Measurements from ENCODE around the gene NUDT13. TPM values are rescaled to one million over a fixed set of nuclear protein-coding genes. Genes with fewer than 3 reads are reported as not detected.

The NUDT13 gene
- 1 to 10 TPM; 4.8 to 7.2 (median 5.1) TPM for polyA plus RNA-seq (ENCODE audit: insufficient read length in 3 of 3)
- long read RNA-seq, donor 1: 0 reads
- long read RNA-seq, donor 2: 0 reads
- long read RNA-seq, donor 3: 0 reads
- long read RNA-seq, donor 4, partial matches to known transcripts: 0 of 1 reads
- long read RNA-seq, donor 4, other reads (novel, unspliced or antisense): 0 of 1 reads
- long read RNA-seq, donor 5: 0 reads
- long read RNA-seq, donor 6: 0 reads
- long read RNA-seq, donor 7, partial matches to known transcripts: 0 of 1 reads
- long read RNA-seq, donor 7, other reads (novel, unspliced or antisense): 0 of 1 reads
- long read RNA-seq, donor 8, partial matches to known transcripts: 49 of 67 reads
- long read RNA-seq, donor 8, other reads (novel, unspliced or antisense): 16 of 67 reads
- long read RNA-seq, donor 9, partial matches to known transcripts: 9 of 10 reads
- long read RNA-seq, donor 9, other reads (novel, unspliced or antisense): 0 of 10 reads
- long read RNA-seq, donor 10, partial matches to known transcripts: 0 of 1 reads
- long read RNA-seq, donor 10, other reads (novel, unspliced or antisense): 0 of 1 reads
- long read RNA-seq, donor 11, partial matches to known transcripts: 129 of 136 reads
- long read RNA-seq, donor 11, other reads (novel, unspliced or antisense): 7 of 136 reads
- long read RNA-seq, donor 12: 0 reads
- long read RNA-seq, donor 13: 0 reads
- long read RNA-seq, donor 14, partial matches to known transcripts: 0 of 3 reads
- long read RNA-seq, donor 14, other reads (novel, unspliced or antisense): 0 of 3 reads
- long read RNA-seq, donor 15, partial matches to known transcripts: 0 of 2 reads
- long read RNA-seq, donor 15, other reads (novel, unspliced or antisense): 0 of 2 reads
- long read RNA-seq, donor 16, partial matches to known transcripts: 0 of 2 reads
- long read RNA-seq, donor 16, other reads (novel, unspliced or antisense): 0 of 2 reads

DNA sequence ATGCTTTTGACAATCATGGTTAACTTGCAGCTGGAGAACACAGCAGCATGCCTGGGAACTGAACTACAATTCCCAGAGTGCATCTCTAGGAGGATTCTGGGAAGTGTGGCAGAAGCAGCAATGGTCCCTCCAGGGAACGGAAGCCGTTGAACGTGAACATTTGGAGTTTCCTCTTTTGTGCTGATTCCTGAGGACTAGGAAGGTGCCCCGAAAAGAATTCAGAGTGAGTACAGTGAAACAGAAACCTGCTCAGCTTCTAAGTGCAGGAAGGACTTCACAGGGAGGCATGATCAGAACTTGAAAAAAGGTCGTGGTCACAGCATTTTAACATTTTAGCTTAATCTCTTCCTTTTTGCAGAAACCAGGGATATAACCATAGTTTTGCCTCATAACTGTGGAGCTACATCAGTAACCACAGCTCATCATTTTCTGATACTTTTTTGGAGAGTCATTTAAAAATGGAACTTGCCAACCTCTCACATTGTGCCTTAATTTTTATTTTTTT is at the start of gene NUDT13:
NUDT13 (plus strand) TSS at position 111 of the 505 bp plus-strand sequence. CDS start 3,911 bp downstream, outside the sequence.
- DNase-seq (ENCODE audit: extremely low read depth in 1 of 11, low read depth in 9 of 11, low spot score in 4 of 11): peak; percentile 70 to 92 (median 79)

DNA sequence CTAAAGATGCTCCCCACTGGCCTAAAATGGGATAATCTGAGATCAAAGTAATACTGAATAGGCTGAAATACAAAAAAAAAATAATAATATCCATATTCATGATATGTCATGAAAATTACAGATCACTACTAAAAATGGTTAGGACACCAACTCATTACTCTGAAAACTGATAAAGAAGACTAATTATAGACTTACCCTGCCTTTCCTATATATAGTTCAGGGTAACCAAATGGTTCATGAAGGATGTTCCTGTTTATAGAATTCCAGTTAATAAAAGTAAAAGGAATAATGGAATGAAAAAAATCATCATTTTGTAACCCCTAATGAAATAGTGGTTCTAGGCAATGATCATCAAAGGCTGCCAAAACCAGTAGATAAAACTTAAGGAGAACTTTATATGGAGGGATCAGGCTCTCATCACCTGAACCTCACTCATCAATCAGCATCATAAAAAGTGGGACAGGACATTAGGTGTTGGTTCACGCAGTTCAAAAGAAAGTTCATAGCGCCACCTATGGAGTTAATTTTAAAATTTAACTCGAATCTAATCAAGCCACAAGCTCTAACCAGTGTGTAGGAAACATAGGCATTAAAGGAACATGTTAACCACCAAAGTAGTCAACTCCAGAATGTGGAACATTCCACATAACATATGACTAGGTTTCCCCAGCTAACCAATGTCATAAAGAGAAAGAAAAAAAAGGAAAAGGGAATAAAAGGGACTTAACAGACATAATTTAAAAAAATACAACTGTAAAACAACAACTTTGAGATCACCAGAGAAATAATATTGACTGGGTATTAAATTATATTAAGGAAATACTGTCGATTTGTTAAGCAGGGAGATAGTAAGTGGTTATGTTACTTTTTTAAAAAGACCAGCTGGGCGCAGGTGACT is 49.3 kb upstream of the NUDT13 start:
- DNase-seq (ENCODE audit: extremely low read depth in 1 of 11, low read depth in 9 of 11, low spot score in 4 of 11): peak in 4 of 11 donors; percentile 13 to 38 (median 30)

DNA sequence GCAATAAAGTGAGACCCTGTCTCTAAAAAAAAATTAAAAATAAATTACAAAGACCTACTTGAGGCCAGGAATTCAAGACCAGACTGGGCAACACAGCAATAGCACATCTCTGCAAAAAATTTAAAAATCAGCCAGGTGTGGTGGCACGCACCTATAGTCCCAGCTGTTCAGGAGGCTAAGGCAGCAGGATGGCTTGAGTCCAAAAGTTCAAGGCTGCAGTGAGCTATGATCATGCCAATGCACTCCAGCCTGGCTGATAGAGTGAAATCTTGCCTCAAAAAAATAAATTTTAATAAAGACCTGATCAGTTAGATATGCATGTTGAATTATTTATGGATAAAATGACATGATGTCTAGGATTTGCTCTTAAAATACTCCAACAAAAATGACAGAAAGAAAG is 48.5 kb upstream of the NUDT13 start:
- DNase-seq (ENCODE audit: extremely low read depth in 1 of 11, low read depth in 9 of 11, low spot score in 4 of 11): no peak

DNA sequence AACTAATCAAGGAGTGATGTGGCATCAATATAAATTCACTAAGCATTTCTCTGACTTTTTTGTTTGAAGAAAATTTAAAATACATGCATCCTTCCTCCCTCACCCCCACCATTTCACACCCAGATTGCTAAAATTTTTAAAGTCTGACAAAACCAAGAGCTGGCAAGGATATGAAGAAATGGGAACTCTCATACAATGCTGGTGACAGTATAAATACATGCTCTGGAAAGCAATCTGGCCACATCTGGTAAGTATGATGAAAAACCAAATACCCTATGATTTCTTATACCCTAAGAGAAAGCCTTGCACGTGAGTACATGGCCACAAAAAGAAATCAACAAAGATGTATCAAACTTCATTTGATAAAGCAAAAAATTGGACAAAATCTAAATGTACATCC is 44.8 kb upstream of the NUDT13 start:
- no peak for DNase-seq (ENCODE audit: extremely low read depth in 1 of 11, low read depth in 9 of 11, low spot score in 4 of 11)

DNA sequence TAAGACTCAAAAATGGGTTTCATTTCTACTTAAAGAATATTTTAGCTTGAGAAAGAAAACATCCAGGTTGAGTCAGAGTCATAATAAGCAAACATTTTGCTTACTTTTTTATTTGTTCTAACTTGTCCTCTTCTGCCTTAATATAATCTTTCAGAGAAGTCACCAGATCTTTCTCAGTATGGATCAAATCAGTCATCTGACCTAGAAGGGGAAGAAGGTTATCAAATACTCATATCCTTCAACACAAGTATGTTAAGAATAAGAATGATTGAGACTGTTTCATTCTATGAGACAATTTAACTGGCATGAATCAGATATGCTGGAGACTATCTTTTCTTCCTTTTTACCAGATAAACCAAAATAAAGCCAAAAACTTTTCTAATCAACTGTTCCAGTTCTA is 36.6 kb upstream of the NUDT13 start:
- DNase-seq (ENCODE audit: extremely low read depth in 1 of 11, low read depth in 9 of 11, low spot score in 4 of 11): no peak

DNA sequence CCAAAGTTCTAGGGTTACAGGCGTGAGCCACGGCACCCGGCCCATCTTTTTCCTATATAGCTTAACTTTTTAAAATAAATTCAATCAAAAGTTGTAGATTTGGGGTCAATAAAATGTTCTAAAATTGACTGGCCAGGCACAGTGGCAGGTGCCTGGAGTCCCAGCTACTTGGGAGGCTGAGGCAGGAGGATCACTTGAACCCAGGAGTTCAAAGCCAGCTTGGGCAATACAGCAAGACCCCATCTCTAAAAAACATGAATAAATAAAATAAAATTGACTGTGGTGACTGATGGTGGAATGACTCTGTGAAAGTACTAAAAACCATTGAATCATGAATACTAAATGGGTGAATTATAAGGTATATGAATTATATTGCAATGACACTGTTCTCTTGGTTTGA is 34.4 kb upstream of the NUDT13 start:
- DNase-seq (ENCODE audit: extremely low read depth in 1 of 11, low read depth in 9 of 11, low spot score in 4 of 11): no peak

DNA sequence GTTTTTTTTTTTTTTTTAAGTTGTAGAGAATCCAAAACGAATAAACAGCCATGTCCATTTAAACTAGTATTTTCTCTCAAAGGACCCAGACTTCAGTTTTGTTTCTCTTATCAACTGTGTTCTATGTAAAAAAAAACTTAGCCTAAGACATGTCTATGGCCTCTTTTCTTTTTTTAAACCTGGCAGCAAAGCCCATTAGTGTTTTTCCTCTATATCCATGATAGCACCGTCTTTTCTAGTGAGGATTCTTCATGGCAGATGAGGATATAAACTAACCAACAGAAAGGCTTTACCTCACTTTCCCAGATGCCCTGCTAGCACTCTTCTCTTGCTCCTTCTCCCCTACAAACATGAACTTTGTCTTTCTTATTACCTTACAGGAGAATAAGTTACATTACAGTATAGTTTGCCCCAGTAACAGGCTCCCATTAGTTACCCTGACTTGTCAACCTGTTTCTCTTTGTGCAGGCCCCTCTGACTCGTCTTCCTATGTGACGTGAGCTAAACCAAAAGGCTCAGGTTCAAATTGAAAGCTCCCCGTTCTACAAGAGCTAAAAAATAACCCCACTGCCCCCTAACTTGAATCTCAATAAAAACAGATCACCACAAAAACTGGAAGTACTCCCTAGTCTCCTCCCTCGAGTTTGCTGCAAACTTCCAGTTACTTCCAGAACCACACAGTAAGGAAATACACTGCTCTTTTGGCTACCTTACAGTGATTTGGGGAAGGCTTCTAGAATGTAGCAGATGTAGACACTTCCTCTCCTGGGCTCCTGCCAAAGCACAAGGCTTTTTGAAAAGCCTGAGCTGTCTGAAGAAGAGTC is 33.7 kb upstream of the NUDT13 start:
- peak in 3 of 11 donors; percentile 53 to 59 (median 54) for DNase-seq (ENCODE audit: extremely low read depth in 1 of 11, low read depth in 9 of 11, low spot score in 4 of 11)

DNA sequence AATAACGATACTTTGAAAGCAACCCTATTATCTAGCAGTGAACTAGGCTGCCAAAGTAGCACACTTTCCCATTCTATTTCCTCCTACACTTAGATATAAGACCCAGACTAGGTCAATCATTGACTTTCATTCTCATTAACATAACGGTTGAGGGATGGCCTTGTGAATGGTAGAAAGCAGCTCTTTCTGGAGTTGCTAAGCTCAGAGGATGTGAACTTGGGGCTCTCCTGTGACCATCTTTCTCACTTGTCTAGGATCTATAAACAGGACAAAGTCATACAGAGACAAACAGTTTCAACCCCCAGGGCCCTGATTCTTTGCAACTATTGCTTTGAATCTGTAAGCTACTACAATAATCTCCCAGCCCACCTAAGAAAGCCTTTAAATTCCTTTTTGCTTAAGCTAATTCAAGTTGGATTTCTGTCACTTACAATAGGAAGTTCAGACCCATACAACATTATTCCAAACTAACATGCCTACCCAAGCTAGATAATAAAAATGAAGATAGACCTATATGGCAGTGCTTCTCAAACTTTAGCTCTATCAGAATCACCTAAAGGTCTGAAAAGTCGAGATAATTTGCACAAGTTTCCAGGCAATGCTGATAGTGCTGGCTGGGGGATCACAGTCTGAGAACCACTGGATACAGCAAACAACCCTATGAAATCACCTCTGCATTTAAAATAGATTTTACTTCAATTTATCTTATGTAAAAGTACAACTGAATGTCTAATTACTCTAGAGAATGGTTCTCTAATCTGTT is 30.3 kb upstream of the NUDT13 start:
- no peak for DNase-seq (ENCODE audit: extremely low read depth in 1 of 11, low read depth in 9 of 11, low spot score in 4 of 11)

DNA sequence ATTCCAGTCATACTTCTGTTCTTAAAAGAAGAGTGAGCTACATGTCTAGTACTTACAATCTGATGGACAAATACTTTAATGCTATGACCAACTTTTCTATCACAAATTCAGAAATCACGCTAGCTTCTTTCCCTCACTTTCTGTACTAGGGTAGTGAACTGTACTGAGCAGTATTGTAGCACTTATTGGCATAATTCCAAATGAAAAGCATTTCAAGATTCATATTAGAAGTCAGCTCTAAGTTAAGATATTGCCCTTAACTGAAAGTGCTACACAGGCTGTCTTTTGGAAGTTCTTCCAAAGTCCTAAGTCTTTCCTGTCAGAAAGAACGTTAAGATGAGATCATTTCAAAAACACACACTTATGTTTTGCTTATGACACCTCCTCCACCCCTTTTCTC is 27.0 kb upstream of the NUDT13 start:
- DNase-seq (ENCODE audit: extremely low read depth in 1 of 11, low read depth in 9 of 11, low spot score in 4 of 11): no peak

DNA sequence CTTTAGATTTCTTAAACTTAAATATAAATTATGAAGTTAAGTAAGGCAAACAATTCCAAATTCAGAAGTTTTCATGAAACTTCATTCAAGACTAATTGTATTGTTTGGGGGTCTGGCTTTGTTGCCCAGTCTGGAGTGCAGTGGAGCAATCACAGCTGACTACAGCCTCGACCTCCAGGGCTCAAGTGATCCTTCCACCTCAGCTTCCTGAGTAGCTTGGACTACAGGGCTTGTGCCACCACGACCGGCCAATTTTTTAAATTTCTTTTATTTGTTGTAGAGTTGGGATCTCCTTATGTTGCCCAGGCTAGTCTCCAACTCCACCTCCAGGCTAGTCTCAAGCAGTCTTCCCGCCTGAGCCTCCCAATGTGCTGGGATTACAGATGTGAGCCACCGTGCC is 26.0 kb upstream of the NUDT13 start:
- no peak for DNase-seq (ENCODE audit: extremely low read depth in 1 of 11, low read depth in 9 of 11, low spot score in 4 of 11)

DNA sequence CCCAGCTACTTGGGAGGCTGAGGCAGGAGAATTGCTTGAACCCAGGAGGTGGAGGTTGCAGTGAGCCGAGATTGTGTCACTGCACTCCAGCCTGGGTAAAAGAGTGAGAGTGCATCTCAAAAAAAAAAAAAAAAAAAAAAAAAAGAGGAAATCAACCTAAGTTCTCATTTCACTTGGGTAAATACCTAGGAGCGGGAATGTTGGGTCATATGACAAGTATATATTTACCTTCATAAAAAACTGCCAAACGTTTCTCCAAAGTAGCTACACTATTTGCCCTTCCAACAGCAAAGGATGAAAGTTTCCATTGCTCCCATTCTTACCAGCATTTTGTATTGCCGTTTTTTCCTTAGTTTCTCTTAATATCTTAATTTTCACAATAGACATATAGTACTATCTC is 23.4 kb upstream of the NUDT13 start:
- no peak for DNase-seq (ENCODE audit: extremely low read depth in 1 of 11, low read depth in 9 of 11, low spot score in 4 of 11)

DNA sequence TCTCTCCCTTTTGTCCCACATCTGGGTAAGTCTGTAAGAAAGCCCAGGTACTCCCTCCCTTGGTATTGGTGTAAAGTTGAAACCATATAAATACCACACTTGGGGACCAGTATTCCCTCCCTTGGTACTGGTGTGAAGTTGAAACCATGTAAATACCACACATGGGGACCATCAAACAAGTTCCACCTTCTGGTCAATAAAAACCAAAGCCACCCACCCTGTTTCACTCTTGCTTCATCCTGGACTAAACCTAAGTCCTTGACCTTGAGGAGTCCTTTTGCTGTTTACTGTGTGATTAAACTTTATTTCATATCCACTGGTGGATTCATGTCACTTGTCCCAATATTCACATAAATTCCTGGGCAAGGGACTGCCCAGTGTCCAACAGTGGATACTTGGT is 22.0 kb upstream of the NUDT13 start:
- DNase-seq (ENCODE audit: extremely low read depth in 1 of 11, low read depth in 9 of 11, low spot score in 4 of 11): no peak

DNA sequence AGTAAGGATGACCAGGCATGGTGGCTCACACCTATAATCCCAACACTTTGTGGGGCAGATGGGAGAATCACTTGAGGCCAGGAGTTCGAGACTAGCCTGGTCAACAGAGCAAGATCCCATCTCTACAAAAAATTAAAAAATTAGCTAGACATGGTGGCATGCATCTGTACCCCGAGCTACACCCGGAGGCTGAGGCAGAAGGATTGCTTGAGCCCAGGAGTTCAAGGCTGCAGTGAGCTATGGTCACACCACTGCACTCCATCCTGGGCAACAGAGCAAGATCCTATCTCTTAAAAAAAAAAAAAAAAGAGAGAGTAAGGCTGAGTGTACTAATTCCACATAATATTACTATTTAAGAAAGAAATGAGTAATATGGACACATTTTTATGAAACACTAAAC is 17.4 kb upstream of the NUDT13 start:
- DNase-seq (ENCODE audit: extremely low read depth in 1 of 11, low read depth in 9 of 11, low spot score in 4 of 11): no peak

DNA sequence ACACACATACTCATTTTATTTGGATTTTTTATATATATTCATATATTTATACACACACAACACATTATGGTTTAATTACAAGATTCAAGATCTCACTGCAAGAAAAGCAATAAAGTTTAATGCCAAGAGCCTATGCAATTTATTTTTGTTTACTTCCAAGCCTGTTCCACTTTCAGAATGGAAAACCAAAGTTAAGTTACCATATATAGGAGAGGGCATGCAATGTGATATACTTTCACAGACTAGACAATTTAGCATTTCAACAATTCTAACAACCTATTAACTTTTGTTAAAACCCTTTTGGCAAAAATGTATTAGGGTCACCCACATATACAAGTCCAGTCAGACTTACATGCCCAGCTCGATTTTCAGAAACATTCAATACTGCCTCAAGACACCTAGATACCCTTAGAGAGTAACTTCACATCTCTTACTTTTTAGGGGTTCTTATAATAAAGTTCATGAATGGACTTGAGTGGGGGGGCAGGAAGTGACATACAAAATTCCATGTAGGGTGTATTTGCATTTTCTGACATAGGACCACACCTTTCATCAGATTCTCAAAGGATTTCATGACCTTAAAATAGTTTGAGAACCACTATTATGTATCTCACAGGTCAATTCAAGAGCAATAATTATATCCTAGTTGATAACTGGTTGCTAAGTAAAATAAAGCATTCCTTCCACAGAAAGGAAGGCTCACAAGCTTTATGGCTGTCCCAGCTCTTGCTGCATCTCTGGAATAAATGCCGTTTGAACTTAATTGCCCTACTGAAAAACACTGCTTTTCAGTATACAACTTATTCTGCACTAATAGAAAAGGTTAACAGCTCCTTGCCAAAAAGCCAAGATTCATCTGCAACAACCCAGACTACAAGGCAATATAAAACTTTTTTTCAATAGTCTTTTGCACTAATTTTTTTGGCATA is 16.1 kb upstream of the NUDT13 start:
- DNase-seq (ENCODE audit: extremely low read depth in 1 of 11, low read depth in 9 of 11, low spot score in 4 of 11): no peak

DNA sequence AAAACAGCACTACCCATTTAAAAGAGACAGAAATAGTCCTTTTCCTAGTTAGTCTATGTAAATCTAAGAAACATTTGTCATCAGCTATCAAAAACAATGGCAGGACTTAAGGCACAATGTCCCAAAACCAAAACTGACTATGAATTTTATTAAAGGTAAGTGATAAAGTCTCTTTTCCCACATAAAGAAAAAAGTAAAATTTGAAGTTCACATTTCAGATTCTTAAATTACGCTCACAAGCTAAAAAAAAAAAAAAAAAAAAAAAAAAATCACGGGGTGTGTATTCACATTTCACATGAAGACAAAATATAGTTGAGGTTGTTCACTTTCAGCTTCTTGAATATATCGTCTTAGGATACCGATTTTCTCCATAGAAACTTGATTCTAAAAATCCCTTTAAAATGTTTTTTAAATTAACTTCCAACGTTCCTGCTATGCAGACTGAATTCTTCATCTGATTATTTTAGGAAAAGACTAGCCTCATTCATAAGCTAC is 15.2 kb upstream of the NUDT13 start:
- no peak for DNase-seq (ENCODE audit: extremely low read depth in 1 of 11, low read depth in 9 of 11, low spot score in 4 of 11)

DNA sequence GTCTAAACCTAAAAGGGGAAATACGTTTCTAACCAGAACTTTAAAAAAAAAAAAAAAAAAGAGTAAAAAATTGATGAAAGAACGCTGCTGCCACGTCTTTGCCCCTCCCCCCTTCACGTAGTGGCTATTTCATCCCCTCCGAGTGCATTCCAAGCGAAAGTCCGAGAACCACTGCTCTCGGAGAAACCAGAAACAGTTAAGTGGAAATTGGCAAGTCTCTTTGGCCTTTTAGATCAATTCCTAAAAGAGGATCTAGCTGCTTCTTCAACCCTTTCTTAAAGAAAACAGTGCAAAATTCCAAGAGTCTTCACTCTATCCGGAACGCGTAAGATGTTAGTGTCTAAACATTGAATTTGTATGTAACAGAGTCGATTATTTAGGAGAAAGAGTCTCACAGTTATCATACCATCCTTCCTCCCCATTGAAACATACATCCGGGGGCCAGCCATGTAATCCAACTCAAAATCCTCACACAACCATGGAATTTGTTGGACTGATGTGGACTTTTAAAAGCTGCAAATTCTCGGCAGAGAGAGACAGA is 14.7 kb upstream of the NUDT13 start:
- peak; percentile 57 to 83 (median 75) for DNase-seq (ENCODE audit: extremely low read depth in 1 of 11, low read depth in 9 of 11, low spot score in 4 of 11)
